Measurements from ENCODE around the gene ZNF507. TPM values are rescaled to one million over a fixed set of nuclear protein-coding genes. Genes with fewer than 3 reads are reported as not detected.

Gene ZNF507
- total and polyA plus RNA-seq, 9 donors, result 11.1 to 17.2 (median 14.4) TPM

DNA sequence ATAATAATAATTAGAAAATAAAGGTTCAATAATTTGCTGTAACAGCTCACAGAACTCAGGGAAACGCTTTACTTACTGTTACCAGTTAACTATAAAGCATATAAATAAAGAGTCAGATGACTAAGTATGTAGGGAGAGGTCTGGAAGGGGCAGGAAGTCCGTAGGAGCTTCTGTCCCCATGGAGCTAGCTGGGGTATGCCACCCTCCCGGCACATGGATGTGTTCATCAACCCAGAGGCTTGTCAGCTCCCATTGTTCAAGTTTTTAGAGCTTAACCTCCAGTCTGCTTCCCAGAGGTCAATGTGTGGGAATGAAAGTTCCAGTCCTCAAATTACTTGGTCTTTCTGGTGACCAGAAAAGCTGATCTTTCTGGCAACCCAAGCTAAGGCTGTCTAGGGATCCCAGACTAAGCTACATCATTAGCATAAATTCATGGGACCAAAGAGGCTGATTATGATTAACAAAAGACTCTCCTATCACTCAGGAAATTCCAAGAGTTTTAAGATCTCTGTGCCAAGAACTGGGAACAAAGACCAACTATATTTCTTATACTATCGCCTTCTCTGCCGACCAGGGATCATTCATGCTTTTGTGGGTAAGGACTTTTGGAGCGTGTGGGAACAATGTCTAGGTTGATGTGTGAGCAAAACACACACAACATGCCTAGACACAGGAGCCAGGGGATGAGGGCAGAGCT, 31.7 kb upstream of the ZNF507 start:
- H3K27ac ChIP-seq (ENCODE audit: low read length), result no peak overlapping the region
- WGBS (ENCODE audit: insufficient coverage), result no CpG with 5 or more reads among the region's 6 CpGs
- no peak for DNase-seq
- H3K36me3 ChIP-seq (ENCODE audit: control insufficient read depth, insufficient read depth, low read length), result no peaks in the 10 kb centered on the region
- peaks cover 2% of the 10 kb centered on the region for H3K27me3 ChIP-seq (ENCODE audit: control insufficient read depth, insufficient read depth, low read length)
- H3K4me1 ChIP-seq (ENCODE audit: control insufficient read depth, insufficient read depth, low read length), result no peaks in the 10 kb centered on the region
- H3K9me3 ChIP-seq (replicated peaks; ENCODE audit: control insufficient read depth, low read depth, low read length), result no peaks in the 10 kb centered on the region
- H3K4me3 ChIP-seq (ENCODE audit: low read length), result no peak overlapping the region

DNA sequence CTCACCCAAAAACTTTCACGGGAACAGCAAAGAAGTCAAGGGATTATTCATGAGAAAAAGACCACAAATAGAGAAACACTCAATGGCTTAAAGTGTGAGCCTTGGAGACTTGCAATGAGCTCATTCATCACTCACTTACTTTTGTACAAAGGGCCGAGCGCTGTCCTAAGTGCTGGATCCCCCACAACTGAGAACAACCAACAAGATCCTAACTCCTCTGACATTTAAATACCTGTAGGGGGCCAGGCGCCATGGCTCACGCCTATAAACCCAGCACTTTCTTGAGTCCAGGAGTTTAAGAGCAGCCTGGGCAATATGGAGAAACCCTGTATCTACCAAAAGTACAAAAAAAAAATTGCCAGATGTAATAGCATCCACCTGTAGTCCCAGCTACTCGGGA, 29.4 kb upstream of the ZNF507 start:
- no peak for DNase-seq
- no CpG with 5 or more reads among the region's 6 CpGs for WGBS (ENCODE audit: insufficient coverage)
- Histone ChIP-seq H3K36me3 (ENCODE audit: control insufficient read depth, insufficient read depth, low read length) (no peaks in the 10 kb centered on the region), H3K4me3 (ENCODE audit: low read length) (no peak overlapping the region), H3K27ac (ENCODE audit: low read length) (no peak overlapping the region), H3K9me3 (replicated peaks; ENCODE audit: control insufficient read depth, low read depth, low read length) (no peaks in the 10 kb centered on the region), H3K27me3 (ENCODE audit: control insufficient read depth, insufficient read depth, low read length) (peaks cover 2% of the 10 kb centered on the region), H3K4me1 (ENCODE audit: control insufficient read depth, insufficient read depth, low read length) (no peaks in the 10 kb centered on the region)

DNA sequence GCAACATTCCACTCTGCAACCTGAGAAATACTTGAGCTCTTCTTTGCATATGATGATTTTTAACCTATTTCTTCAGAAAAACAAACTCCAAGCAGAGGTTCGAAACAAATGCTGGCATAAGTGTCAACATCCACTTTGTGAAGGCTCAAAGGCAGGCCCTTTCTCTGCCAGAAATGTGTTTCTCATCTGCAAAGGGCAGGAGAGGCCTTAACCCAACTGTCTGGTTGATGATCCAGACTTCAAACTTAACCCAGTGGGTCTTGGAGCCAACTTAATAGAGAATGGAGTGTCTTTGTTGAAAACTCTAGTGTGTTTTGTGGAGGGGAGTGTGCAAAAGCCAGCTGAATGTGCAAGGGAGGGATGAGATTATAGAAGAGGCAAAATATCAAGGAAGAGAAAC, 28.3 kb upstream of the ZNF507 start:
- H3K27ac ChIP-seq (ENCODE audit: low read length), result no peak overlapping the region
- H3K4me1 ChIP-seq (ENCODE audit: control insufficient read depth, insufficient read depth, low read length), result no peaks in the 10 kb centered on the region
- H3K9me3 ChIP-seq (replicated peaks; ENCODE audit: control insufficient read depth, low read depth, low read length), result no peaks in the 10 kb centered on the region
- peaks cover 2% of the 10 kb centered on the region for H3K27me3 ChIP-seq (ENCODE audit: control insufficient read depth, insufficient read depth, low read length)
- no peak overlapping the region for H3K4me3 ChIP-seq (ENCODE audit: low read length)
- H3K36me3 ChIP-seq (ENCODE audit: control insufficient read depth, insufficient read depth, low read length), result no peaks in the 10 kb centered on the region
- WGBS (ENCODE audit: insufficient coverage), result 13% methylated on average over 1 of the region's 1 CpG
- DNase-seq, result peak; percentile 26

DNA sequence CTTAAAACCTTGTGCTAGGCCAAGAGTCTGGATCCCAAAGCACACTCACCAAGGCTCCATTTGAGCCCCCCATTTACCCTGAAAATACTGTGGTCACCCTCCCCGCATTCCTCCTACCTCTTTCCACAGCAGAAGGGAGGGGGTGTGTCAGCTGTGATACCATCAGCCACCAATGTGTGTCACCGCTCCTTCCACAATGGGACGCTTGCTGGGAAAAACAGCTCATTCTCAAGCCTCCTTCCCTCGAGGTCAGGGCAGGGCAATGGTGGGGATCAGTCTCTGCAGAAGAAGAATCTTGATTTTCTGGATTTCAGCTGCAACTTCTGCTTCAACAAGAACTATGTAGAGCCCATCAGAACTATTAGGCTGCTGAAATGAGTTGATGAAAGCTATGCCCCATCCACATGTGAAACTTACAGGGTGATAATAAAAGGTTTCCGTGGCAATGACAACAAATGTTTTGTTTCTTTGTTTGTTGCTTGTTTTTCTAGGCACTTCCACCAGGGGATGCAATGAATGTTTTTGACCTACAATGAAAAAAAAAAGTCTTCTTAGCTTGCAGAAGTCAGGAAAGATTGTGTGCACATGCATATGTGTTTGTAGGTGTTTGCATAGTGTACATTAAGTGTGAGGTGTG, 26.4 kb upstream of the ZNF507 start:
- Histone ChIP-seq H3K4me1 (ENCODE audit: control insufficient read depth, insufficient read depth, low read length) (no peaks in the 10 kb centered on the region), H3K36me3 (ENCODE audit: control insufficient read depth, insufficient read depth, low read length) (no peaks in the 10 kb centered on the region), H3K9me3 (replicated peaks; ENCODE audit: control insufficient read depth, low read depth, low read length) (no peaks in the 10 kb centered on the region), H3K27me3 (ENCODE audit: control insufficient read depth, insufficient read depth, low read length) (peaks cover 2% of the 10 kb centered on the region), H3K4me3 (ENCODE audit: low read length) (no peak overlapping the region), H3K27ac (ENCODE audit: low read length) (no peak overlapping the region)
- DNase-seq, result peak; percentile 23
- no CpG with 5 or more reads among the region's 5 CpGs for WGBS (ENCODE audit: insufficient coverage)

GRCh38 chr19:32322541-32322940, 22.9 kb upstream of the ZNF507 start:
- Histone ChIP-seq H3K36me3 (ENCODE audit: control insufficient read depth, insufficient read depth, low read length) (no peaks in the 10 kb centered on the region), H3K4me3 (ENCODE audit: low read length) (no peak overlapping the region), H3K27ac (ENCODE audit: low read length) (no peak overlapping the region), H3K27me3 (ENCODE audit: control insufficient read depth, insufficient read depth, low read length) (no peaks in the 10 kb centered on the region), H3K9me3 (replicated peaks; ENCODE audit: control insufficient read depth, low read depth, low read length) (no peaks in the 10 kb centered on the region), H3K4me1 (ENCODE audit: control insufficient read depth, insufficient read depth, low read length) (no peaks in the 10 kb centered on the region)
- WGBS (ENCODE audit: insufficient coverage), result 87% methylated on average over 6 of the region's 7 CpGs
- DNase-seq, result no peak

DNA sequence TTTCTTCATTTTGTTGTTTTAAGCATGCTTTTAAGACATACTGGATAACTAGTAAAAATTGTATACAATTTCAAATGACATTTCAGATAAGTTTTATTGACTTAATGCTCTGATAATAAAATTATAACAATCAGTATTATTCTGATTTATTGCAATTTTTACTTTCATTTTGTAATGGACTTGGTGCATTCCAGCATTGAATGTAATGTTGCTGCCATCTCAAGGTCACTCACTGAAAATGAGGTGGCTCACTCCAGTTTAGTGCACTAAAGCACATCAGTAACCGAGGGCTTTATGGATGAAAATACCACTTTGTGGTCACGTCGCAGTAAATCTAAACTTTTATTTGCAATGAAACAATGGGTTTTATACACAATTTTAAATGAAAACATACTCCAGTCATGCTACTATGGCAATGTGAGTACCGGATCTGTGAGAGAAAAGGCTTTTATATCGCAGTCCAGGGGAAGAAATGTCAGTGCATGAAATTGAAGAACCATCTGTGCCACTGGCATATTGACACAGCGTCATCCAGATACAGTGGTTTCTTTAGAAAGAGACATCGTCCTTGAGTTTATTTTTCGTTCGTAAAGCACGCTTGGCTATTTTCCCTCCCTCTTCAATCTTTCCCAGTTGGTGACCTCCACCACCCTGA, 20.7 kb upstream of the ZNF507 start:
- Histone ChIP-seq H3K9me3 (replicated peaks; ENCODE audit: control insufficient read depth, low read depth, low read length) (no peaks in the 10 kb centered on the region), H3K4me1 (ENCODE audit: control insufficient read depth, insufficient read depth, low read length) (no peaks in the 10 kb centered on the region), H3K27ac (ENCODE audit: low read length) (no peak overlapping the region), H3K36me3 (ENCODE audit: control insufficient read depth, insufficient read depth, low read length) (no peaks in the 10 kb centered on the region), H3K4me3 (ENCODE audit: low read length) (no peak overlapping the region), H3K27me3 (ENCODE audit: control insufficient read depth, insufficient read depth, low read length) (no peaks in the 10 kb centered on the region)
- DNase-seq, result peak; percentile 28
- 67% methylated on average over 6 of the region's 10 CpGs for WGBS (ENCODE audit: insufficient coverage)

DNA sequence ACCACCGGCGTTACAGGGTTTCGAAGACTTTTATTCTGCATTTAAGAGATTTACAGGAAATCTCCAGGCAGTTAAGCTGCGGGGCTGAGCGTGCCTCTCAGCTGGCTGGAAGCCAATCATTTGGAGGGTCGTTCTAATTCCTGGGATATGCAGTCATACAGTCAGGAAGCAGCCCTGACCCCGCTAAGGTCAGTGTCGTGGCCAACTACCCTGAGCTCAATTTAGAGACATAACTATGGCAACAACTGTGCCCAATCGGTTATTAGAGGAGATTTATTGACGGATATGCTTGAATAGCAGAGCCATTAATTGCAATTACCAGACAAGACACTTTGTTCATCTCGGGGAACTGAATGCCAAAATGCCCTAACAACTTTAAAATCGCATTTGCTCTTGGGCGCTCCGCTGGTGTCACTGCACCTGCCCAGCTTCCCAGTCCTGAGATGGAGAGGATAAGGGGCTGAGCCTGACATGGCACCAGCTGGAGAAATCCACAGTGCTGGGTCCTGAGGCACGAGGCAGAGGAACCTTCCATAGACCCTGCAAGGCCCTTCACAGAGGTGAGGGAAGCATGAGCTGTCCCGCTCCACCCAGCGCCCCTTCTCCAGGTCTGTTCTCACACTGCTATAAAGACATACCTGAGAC, 15.1 kb upstream of the ZNF507 start:
- H3K36me3 ChIP-seq (ENCODE audit: control insufficient read depth, insufficient read depth, low read length), result no peaks in the 10 kb centered on the region
- no peak overlapping the region for H3K27ac ChIP-seq (ENCODE audit: low read length)
- no peaks in the 10 kb centered on the region for H3K27me3 ChIP-seq (ENCODE audit: control insufficient read depth, insufficient read depth, low read length)
- H3K9me3 ChIP-seq (replicated peaks; ENCODE audit: control insufficient read depth, low read depth, low read length), result no peaks in the 10 kb centered on the region
- H3K4me3 ChIP-seq (ENCODE audit: low read length), result no peak overlapping the region
- DNase-seq, result peak; percentile 61
- WGBS (ENCODE audit: insufficient coverage), result 38% methylated on average over 10 of the region's 17 CpGs
- H3K4me1 ChIP-seq (ENCODE audit: control insufficient read depth, insufficient read depth, low read length), result peaks cover 11% of the 10 kb centered on the region

DNA sequence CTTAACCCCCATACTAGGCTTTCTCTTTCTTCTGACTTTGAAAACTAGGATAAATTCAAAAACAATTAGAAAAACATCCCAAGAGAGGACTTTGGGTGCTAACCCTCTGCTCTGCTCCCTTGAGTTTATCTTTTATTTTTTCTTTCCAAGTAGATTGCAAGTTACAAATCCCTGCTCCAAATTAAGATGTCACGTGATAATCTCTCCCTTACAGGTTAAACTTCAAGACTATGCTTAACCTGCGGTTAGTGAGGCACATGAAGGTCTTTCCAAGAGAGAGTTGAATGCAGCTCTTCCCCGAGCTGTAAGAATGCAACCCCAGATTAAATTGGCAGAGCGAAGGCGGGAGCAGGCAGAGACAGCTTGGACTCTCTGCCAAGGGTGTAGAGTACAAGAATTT, 12.2 kb upstream of the ZNF507 start:
- no peak for DNase-seq
- Histone ChIP-seq H3K4me1 (ENCODE audit: control insufficient read depth, insufficient read depth, low read length) (peaks cover 11% of the 10 kb centered on the region), H3K27ac (ENCODE audit: low read length) (no peak overlapping the region), H3K9me3 (replicated peaks; ENCODE audit: control insufficient read depth, low read depth, low read length) (no peaks in the 10 kb centered on the region), H3K27me3 (ENCODE audit: control insufficient read depth, insufficient read depth, low read length) (no peaks in the 10 kb centered on the region), H3K4me3 (ENCODE audit: low read length) (no peak overlapping the region), H3K36me3 (ENCODE audit: control insufficient read depth, insufficient read depth, low read length) (no peaks in the 10 kb centered on the region)
- 50% methylated on average over 3 of the region's 5 CpGs for WGBS (ENCODE audit: insufficient coverage)

DNA sequence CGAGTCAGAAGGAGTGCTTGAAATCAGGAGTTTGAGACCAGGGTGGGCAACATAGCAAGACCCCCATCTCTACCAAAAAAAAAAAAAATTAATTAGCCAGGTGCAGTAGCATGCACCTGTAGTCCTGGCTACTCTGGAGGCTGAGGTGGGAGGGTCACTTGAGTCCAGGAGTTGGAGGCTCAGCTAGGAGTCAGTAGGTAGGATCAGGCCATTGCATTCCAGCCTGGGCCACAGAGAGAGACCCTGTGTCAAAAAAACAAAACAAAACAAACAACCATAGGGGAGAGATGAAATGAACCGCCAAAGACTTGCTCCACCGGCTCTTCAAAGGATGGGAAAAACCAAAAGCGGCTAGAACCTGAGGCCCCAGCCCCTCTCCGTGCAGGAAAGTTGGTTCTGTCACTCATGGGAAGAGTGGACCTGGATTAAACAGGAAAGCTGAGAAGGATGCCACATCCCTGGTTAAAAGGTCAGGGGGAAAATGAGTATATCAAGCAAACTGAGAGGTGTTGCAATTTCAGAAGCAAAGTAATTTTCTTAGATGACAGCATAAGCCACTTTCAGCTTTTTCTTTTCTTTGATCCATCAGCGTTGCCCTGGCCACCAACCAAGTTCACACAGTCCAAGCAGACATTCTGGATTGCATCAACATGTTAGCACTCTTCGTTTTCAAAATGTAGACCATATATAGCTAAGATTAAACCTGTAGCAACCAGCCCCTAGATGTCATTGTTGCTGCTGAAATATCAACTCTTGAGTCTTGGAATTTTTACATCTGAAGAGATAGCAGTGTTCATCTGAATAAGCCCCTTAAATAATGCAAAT, 8.9 kb upstream of the ZNF507 start:
- 38% methylated on average over 4 of the region's 7 CpGs for WGBS (ENCODE audit: insufficient coverage)
- no peak overlapping the region for H3K4me3 ChIP-seq (ENCODE audit: low read length)
- no peaks in the 10 kb centered on the region for H3K36me3 ChIP-seq (ENCODE audit: control insufficient read depth, insufficient read depth, low read length)
- H3K27me3 ChIP-seq (ENCODE audit: control insufficient read depth, insufficient read depth, low read length), result no peaks in the 10 kb centered on the region
- no peaks in the 10 kb centered on the region for H3K9me3 ChIP-seq (replicated peaks; ENCODE audit: control insufficient read depth, low read depth, low read length)
- no peaks in the 10 kb centered on the region for H3K4me1 ChIP-seq (ENCODE audit: control insufficient read depth, insufficient read depth, low read length)
- DNase-seq, result peak; percentile 15
- no peak overlapping the region for H3K27ac ChIP-seq (ENCODE audit: low read length)
